Head of caudate nucleus (tissue), 42 donors: ENCODE results near the gene TAF11L5.
"Not testable (repeated sequence)": the region's sequence is repeated elsewhere in the genome, so short reads cannot be mapped to it uniquely, and the experiment has no call there.

Source experiments
- DNase-seq, 42 donors: peaks; one replicate each; pipeline versions ENCODE4 v3.0.0 to v3.0.0-alpha.2; 2020 to 2021; ENCODE audit warnings: mixed read lengths in 7 of 42
- intact Hi-C: fragments of 100-400 bp; cut with DNase I; formaldehyde crosslinking; loops from one replicate; pipeline ENCODE4 v1.15.0; 2022

The TAF11L5 gene

GRCh38 chr5:17524935-17525334, at the start of gene TAF11L5:
Gene TAF11L5 (plus strand): TSS chr5:17525235.
- intact Hi-C loops, DNase-seq: not testable (repeated sequence)

- DNase-seq = peak in 1 of 42 donors; percentile 2
- intact Hi-C loops = no loop called here
Measured at GRCh38 chr5:17477043-17477442, 48.0 kb upstream of the TAF11L5 start.

- no peak for DNase-seq
Measured at GRCh38 chr5:17477573-17478265, 47.3 kb upstream of the TAF11L5 start.

GRCh38 chr5:17481378-17481777, 43.7 kb upstream of the TAF11L5 start:
- DNase-seq = no peak
- intact Hi-C loops = no loop called here

More at GRCh38 chr5:17477573-17478265, 47.3 kb upstream of the TAF11L5 start:
- intact Hi-C loops = no loop called here

GRCh38 chr5:17482790-17483189, 42.2 kb upstream of the TAF11L5 start:
- intact Hi-C loops = no loop called here
- no peak for DNase-seq

GRCh38 chr5:17486464-17487173, 38.4 kb upstream of the TAF11L5 start:
- intact Hi-C loops, DNase-seq: not testable (repeated sequence)

GRCh38 chr5:17487174-17487512, 37.9 kb upstream of the TAF11L5 start:
- intact Hi-C loops = no loop called here
- no peak for DNase-seq

- DNase-seq, intact Hi-C loops: not testable (repeated sequence)
Measured at GRCh38 chr5:17491257-17491656, 33.8 kb upstream of the TAF11L5 start.

GRCh38 chr5:17492770-17493169, 32.3 kb upstream of the TAF11L5 start:
- intact Hi-C loops = no loop called here
- no peak for DNase-seq

GRCh38 chr5:17497446-17497845, 27.6 kb upstream of the TAF11L5 start:
- intact Hi-C loops = no loop called here
- no peak for DNase-seq

GRCh38 chr5:17497931-17498330, 27.1 kb upstream of the TAF11L5 start, which contains the start of gene TAF11L2:
Gene TAF11L2 (plus strand): TSS chr5:17498231.
- DNase-seq, intact Hi-C loops: not testable (repeated sequence)

GRCh38 chr5:17511775-17512325, 13.2 kb upstream of the TAF11L5 start:
- no peak for DNase-seq
- intact Hi-C loops = no loop called here

- intact Hi-C loops = not testable (repeated sequence)
- DNase-seq = peak in 5 of 42 donors; percentile 25 to 51 (median 34)
Measured at GRCh38 chr5:17517526-17517925, 7.5 kb upstream of the TAF11L5 start.

GRCh38 chr5:17518067-17518466, 7.0 kb upstream of the TAF11L5 start, which contains the start of gene TAF11L3:
Gene TAF11L3 (plus strand): TSS chr5:17518367.
- DNase-seq, intact Hi-C loops: not testable (repeated sequence)

- intact Hi-C loops = not testable (repeated sequence)
- DNase-seq = peak in 2 of 42 donors; percentile 24 to 52
Measured at GRCh38 chr5:17519508-17519907, 5.5 kb upstream of the TAF11L5 start.

GRCh38 chr5:17521501-17521900, 3.5 kb upstream of the TAF11L5 start, which contains the start of gene TAF11L4:
Gene TAF11L4 (plus strand): TSS chr5:17521801.
- intact Hi-C loops, DNase-seq: not testable (repeated sequence)

- peak in 34 of 42 donors; percentile 7 to 80 (median 40) for DNase-seq
- intact Hi-C loops = not testable (repeated sequence)
Measured at GRCh38 chr5:17526504-17526903, 1.5 kb downstream of the TAF11L5 start.

- intact Hi-C loops, DNase-seq: not testable (repeated sequence)
Measured at GRCh38 chr5:17528369-17528768, 3.3 kb downstream of the TAF11L5 start, which contains the start of gene TAF11L6. Gene TAF11L6 (plus strand): TSS chr5:17528669.
